GM18873 (cell line): Measurements from ENCODE around the gene LRRC4C.

Source experiments
- ATAC-seq: cut with Tn5 transposase; IDR thresholded peaks from one replicate; pipeline ENCODE4 v1.9.1; 2021; ENCODE audit warnings: mild to moderate bottlenecking, moderate library complexity, moderate number of reproducible peaks; ENCODE audit not compliant: unreplicated experiment, low FRiP score

LRRC4C gene

GRCh38 chr11:40403321-40403720, 1056.1 kb downstream of the LRRC4C start:
- no peak for ATAC-seq

- no peak for ATAC-seq
These were observed 1058.2 kb downstream of the LRRC4C start for GRCh38 chr11:40401132-40401853.

GRCh38 chr11:40397141-40397540, 1062.3 kb downstream of the LRRC4C start:
- ATAC-seq = no peak

GRCh38 chr11:40393511-40393910, 1065.9 kb downstream of the LRRC4C start:
- ATAC-seq = no peak

- ATAC-seq = no peak
These were observed 1067.8 kb downstream of the LRRC4C start for GRCh38 chr11:40391679-40392078.

- ATAC-seq = no peak
These were observed 1071.2 kb downstream of the LRRC4C start for GRCh38 chr11:40388097-40388818.

- ATAC-seq = no peak
These were observed 1072.0 kb downstream of the LRRC4C start for GRCh38 chr11:40387240-40387980.

- ATAC-seq = no peak
These were observed 1074.5 kb downstream of the LRRC4C start for GRCh38 chr11:40384991-40385390.

- no peak for ATAC-seq
These were observed 1078.0 kb downstream of the LRRC4C start for GRCh38 chr11:40381481-40381880.

GRCh38 chr11:40380835-40381234, 1078.6 kb downstream of the LRRC4C start:
- ATAC-seq = no peak

GRCh38 chr11:40376331-40376730, 1083.1 kb downstream of the LRRC4C start:
- no peak for ATAC-seq

GRCh38 chr11:40370821-40371616, 1088.4 kb downstream of the LRRC4C start:
- no peak for ATAC-seq

GRCh38 chr11:40360206-40360798, 1099.2 kb downstream of the LRRC4C start:
- ATAC-seq = no peak

- no peak for ATAC-seq
These were observed 1105.3 kb downstream of the LRRC4C start for GRCh38 chr11:40354121-40354520.

- ATAC-seq = no peak
These were observed 1118.5 kb downstream of the LRRC4C start for GRCh38 chr11:40340911-40341310.

- ATAC-seq = no peak
These were observed 1120.7 kb downstream of the LRRC4C start for GRCh38 chr11:40338739-40339138.

GRCh38 chr11:40338062-40338461, 1121.4 kb downstream of the LRRC4C start:
- no peak for ATAC-seq

- no peak for ATAC-seq
These were observed 1122.3 kb downstream of the LRRC4C start for GRCh38 chr11:40337118-40337517.

- ATAC-seq = no peak
These were observed 1130.4 kb downstream of the LRRC4C start for GRCh38 chr11:40328890-40329614.
